Thyroid gland (tissue), 4 donors: Measurements from ENCODE around the gene RNF167. TPM values are rescaled to one million over a fixed set of nuclear protein-coding genes. Genes with fewer than 3 reads are reported as not detected.

Experiments
- DNase-seq, 2 donors: peaks; one replicate each; pipeline ENCODE4 v3.0.0-alpha.2; 2019
- H3K27ac ChIP-seq, 3 donors: fragments of 200-600 bp; sonication (generic); 1 replicate in 2 of 3; 2 replicates in 1 of 3; pipeline ENCODE4 v1.5.1; 2016 to 2019; ENCODE audit warnings: mild to moderate bottlenecking in 1 of 3, moderate library complexity in 1 of 3
- H3K27me3 ChIP-seq: fragments of 200-600 bp; sonication (generic); one replicate; pipeline ENCODE4 v1.5.1; 2019
- H3K36me3 ChIP-seq, 2 donors: fragments of 200-600 bp; sonication (generic); one replicate each; pipeline ENCODE4 v1.5.1; 2016 to 2019
- H3K4me1 ChIP-seq, 2 donors: fragments of 200-600 bp; sonication (generic); one replicate each; pipeline ENCODE4 v1.5.1; 2017 to 2019
- H3K4me3 ChIP-seq, 3 donors: fragments of 200-600 bp; sonication (generic); replicated peaks in 1 of 3; 1 replicate in 2 of 3; 2 replicates in 1 of 3; pipeline ENCODE4 v1.5.1; 2016; ENCODE audit warnings: mild to moderate bottlenecking in 1 of 3
- H3K9me3 ChIP-seq: fragments of 200-600 bp; sonication (generic); one replicate; pipeline ENCODE4 v1.5.1; 2017
- POLR2A ChIP-seq, 2 donors: fragments of 450-650 bp; IDR thresholded peaks; one replicate each; pipeline ENCODE4 v1.6.1; 2017; ENCODE audit warnings: antibody characterized with exemption in 2 of 2, mild to moderate bottlenecking in 2 of 2, moderate library complexity in 1 of 2
- WGBS, 2 donors: methylation state at CpG; one replicate each; pipeline ENCODE4 v1.1.5; 2017; 5-methylcytosine and 5-hydroxymethylcytosine counted together
- intact Hi-C: fragments of 100-400 bp; cut with DNase I; formaldehyde crosslinking; loops from one replicate; pipeline ENCODE4 v1.15.1; 2023
- total RNA-seq, 4 donors: library from RNA; depleted of rRNA; stranded (reverse); fragments of >200 nt; gene quantifications; one replicate each; pipeline ENCODE4 v1.2.3, GENCODE V29; 2016
- TF ChIP-seq, protein P1 (sequence below), 6 experiments: fragments of 200-600 bp in 3 of 6; fragments of 450-650 bp in 3 of 6; sonication (generic) in 3 of 6; IDR thresholded peaks; one replicate each; pipeline ENCODE4 v1.5.1; 2016 to 2019; ENCODE audit warnings: antibody characterized with exemption in 6 of 6, mild to moderate bottlenecking in 2 of 6, inconsistent platforms in 1 of 6, moderate library complexity in 1 of 6

The RNF167 gene
- total RNA-seq, 4 donors from 2014 or later: 47.1 to 77.0 (median 67.2) TPM

DNA sequence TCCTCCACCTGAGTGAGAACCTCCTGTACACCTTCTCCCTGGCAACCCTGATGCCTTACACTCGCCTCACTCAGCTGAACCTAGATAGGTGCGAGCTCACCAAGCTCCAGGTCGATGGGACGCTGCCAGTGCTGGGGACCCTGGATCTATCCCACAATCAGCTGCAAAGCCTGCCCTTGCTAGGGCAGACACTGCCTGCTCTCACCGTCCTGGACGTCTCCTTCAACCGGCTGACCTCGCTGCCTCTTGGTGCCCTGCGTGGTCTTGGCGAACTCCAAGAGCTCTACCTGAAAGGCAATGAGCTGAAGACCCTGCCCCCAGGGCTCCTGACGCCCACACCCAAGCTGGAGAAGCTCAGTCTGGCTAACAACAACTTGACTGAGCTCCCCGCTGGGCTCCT is 7.3 kb upstream of the RNF167 start:
- DNase-seq: no peak
- intact Hi-C loops: no loop called here
- TF ChIP-seq POLR2A (IDR thresholded peaks at IDR 0.05): no peak
- Histone ChIP-seq H3K36me3 (peaks cover 5 to 10% of the 10 kb centered on the region in 2 donors), H3K27ac (no peak overlapping the region), H3K4me3 (no peak overlapping the region), H3K9me3 (no peaks in the 10 kb centered on the region), H3K27me3 (no peaks in the 10 kb centered on the region), H3K4me1 (peaks cover 0 to 6% of the 10 kb centered on the region in 2 donors)
- WGBS, 2 donors: 87 to 90% methylated on average over 12 of the region's 12 CpGs

DNA sequence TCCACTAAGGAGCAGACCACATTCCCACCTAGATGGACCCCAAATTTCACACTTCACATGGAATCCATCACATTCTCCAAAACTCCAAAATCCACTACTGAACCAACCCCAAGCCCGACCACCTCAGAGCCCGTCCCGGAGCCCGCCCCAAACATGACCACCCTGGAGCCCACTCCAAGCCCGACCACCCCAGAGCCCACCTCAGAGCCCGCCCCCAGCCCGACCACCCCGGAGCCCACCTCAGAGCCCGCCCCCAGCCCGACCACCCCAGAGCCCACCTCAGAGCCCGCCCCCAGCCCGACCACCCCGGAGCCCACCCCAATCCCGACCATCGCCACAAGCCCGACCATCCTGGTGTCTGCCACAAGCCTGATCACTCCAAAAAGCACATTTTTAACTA is 6.4 kb upstream of the RNF167 start:
- Histone ChIP-seq H3K27me3 (no peaks in the 10 kb centered on the region), H3K27ac (no peak overlapping the region), H3K36me3 (peaks cover 9 to 15% of the 10 kb centered on the region in 2 donors), H3K4me1 (peaks cover 3 to 14% of the 10 kb centered on the region in 2 donors), H3K4me3 (no peak overlapping the region), H3K9me3 (no peaks in the 10 kb centered on the region)
- TF ChIP-seq, protein P1, sequence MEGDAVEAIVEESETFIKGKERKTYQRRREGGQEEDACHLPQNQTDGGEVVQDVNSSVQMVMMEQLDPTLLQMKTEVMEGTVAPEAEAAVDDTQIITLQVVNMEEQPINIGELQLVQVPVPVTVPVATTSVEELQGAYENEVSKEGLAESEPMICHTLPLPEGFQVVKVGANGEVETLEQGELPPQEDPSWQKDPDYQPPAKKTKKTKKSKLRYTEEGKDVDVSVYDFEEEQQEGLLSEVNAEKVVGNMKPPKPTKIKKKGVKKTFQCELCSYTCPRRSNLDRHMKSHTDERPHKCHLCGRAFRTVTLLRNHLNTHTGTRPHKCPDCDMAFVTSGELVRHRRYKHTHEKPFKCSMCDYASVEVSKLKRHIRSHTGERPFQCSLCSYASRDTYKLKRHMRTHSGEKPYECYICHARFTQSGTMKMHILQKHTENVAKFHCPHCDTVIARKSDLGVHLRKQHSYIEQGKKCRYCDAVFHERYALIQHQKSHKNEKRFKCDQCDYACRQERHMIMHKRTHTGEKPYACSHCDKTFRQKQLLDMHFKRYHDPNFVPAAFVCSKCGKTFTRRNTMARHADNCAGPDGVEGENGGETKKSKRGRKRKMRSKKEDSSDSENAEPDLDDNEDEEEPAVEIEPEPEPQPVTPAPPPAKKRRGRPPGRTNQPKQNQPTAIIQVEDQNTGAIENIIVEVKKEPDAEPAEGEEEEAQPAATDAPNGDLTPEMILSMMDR (IDR thresholded peaks at IDR 0.05): no peak
- no peak for TF ChIP-seq POLR2A (IDR thresholded peaks at IDR 0.05)
- intact Hi-C loops: no loop called here
- WGBS, 2 donors: 79 to 91% methylated on average over 7 to 16 of the region's 16 CpGs
- DNase-seq: no peak

DNA sequence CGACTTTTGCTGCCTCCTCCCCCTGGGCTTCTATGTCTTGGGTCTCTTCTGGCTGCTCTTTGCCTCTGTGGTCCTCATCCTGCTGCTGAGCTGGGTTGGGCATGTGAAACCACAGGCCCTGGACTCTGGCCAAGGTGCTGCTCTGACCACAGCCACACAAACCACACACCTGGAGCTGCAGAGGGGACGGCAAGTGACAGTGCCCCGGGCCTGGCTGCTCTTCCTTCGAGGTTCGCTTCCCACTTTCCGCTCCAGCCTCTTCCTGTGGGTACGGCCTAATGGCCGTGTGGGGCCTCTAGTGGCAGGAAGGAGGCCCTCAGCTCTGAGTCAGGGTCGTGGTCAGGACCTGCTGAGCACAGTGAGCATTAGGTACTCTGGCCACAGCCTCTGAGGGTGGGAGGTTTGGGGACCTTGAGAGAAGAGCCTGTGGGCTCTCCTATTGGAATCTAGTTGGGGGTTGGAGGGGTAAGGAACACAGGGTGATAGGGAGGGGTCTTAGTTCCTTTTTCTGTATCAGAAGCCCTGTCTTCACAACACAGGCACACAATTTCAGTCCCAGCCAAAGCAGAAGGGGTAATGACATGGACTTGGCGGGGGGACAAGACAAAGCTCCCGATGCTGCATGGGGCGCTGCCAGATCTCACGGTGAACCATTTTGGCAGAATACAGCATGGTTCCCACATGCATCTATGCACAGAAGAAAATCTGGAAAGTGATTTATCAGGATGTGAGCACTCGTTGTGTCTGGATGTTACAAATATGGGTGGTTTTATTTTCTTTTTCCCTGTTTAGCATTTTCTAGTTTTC is 5.7 kb upstream of the RNF167 start:
- TF ChIP-seq, protein P1 (IDR thresholded peaks at IDR 0.05): no peak
- TF ChIP-seq POLR2A (IDR thresholded peaks at IDR 0.05): no peak
- DNase-seq: peak; percentile 19 to 40
- Histone ChIP-seq H3K27ac (no peak overlapping the region), H3K27me3 (no peaks in the 10 kb centered on the region), H3K9me3 (no peaks in the 10 kb centered on the region), H3K36me3 (peaks cover 9 to 15% of the 10 kb centered on the region in 2 donors), H3K4me3 (no peak overlapping the region), H3K4me1 (peaks cover 10 to 21% of the 10 kb centered on the region in 2 donors)
- intact Hi-C loops: no loop called here
- 29 to 35% methylated on average over 13 to 14 of the region's 14 CpGs for WGBS, 2 donors

DNA sequence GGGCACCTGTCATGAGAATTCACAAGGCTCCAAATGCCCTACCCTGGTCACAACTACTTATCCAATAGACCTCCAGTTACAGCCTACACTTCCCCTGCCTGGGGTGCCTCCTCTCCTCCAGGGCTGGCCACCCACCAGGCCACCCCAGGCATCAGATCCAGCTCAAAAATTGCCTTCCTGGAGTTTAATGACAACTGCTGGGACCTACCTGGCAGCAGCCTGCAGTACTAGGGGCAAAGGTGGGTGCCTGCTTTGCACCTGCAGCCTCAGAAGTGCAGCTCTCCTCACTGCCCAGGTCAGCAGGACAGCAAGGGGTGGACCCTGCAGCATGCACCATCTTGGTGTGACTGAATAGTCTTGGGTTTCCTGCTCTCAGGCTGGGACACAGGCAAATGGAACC is 4.4 kb upstream of the RNF167 start:
- H3K36me3 ChIP-seq: peaks cover 9 to 15% of the 10 kb centered on the region in 2 donors

DNA sequence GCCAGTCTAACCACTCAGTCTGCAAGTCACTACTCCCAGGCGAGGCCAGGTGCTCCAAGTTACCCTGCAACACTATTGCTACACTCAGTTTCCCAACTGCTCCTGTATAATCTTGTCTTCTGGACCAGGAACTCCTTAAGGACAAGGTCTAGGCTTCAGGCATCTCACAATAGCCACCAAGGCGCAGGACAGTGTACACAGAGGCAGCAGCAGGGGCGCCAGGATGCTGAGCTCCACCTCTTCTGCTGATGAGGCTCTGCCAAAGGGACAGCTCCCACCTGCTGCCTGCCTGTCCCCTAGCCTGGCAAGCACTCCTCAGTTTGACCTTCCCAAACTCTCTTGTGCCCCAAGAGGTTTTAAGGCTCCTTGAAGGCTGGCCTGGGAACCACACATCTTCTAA is 3.6 kb upstream of the RNF167 start:
- H3K9me3 ChIP-seq: no peaks in the 10 kb centered on the region
- H3K27ac ChIP-seq: no peak overlapping the region
- H3K4me1 ChIP-seq: peaks cover 17 to 28% of the 10 kb centered on the region in 2 donors
- TF ChIP-seq, protein P1 (IDR thresholded peaks at IDR 0.05): no peak
- TF ChIP-seq POLR2A (IDR thresholded peaks at IDR 0.05): no peak
- no peaks in the 10 kb centered on the region for H3K27me3 ChIP-seq
- H3K36me3 ChIP-seq: peaks cover 9 to 15% of the 10 kb centered on the region in 2 donors
- no peak overlapping the region for H3K4me3 ChIP-seq
- intact Hi-C loops: loop anchor here (5.0 kb wide), 1 partner anchor 46 kb away; no protein-coding TSS in a partner anchor
- WGBS, 2 donors: 92 to 93% methylated on average over 1 to 3 of the region's 3 CpGs
- no peak for DNase-seq

More for the DNA sequence above, 4.4 kb upstream of the RNF167 start:
- Histone ChIP-seq H3K4me1 (peaks cover 10 to 21% of the 10 kb centered on the region in 2 donors), H3K9me3 (no peaks in the 10 kb centered on the region), H3K4me3 (no peak overlapping the region), H3K27me3 (no peaks in the 10 kb centered on the region), H3K27ac (no peak overlapping the region)
- no peak for TF ChIP-seq POLR2A (IDR thresholded peaks at IDR 0.05)
- TF ChIP-seq, protein P1 (IDR thresholded peaks at IDR 0.05): no peak
- intact Hi-C loops: loop anchor here (5.0 kb wide), 1 partner anchor 47 kb away; no protein-coding TSS in a partner anchor
- no peak for DNase-seq
